ENCODE results near the gene WSB1. TPM values are rescaled to one million over a fixed set of nuclear protein-coding genes. Genes with fewer than 3 reads are reported as not detected.

The WSB1 gene
- total and polyA plus RNA-seq, 2 of the 8 experiments (the other 6 are each of a cell fraction or from before 2014, with no cell fraction given): 113 to 140 TPM

- H2BK15ac ChIP-seq (ENCODE audit: low read length): no peak overlapping the region
- no peaks in the 10 kb centered on the region for H3K4me1 ChIP-seq (replicated peaks in 1 of 4; ENCODE audit: control insufficient read depth in 3 of 4, insufficient read depth in 4 of 4, low read length in 3 of 4)
- no peak overlapping the region for H3K4me2 ChIP-seq (ENCODE audit: insufficient read depth in 1 of 2, low read depth in 2 of 2, low read length in 2 of 2)
- no peak for DNase-seq (ENCODE audit: low read depth in 1 of 2, low spot score in 2 of 2)
- H3K14ac ChIP-seq (ENCODE audit: insufficient read length): no peak overlapping the region
- no peaks in the 10 kb centered on the region; the same call in 1 of the 2 replicates for H3K23me2 ChIP-seq (ENCODE audit: low read depth, low read length)
- no peak overlapping the region for H3K9ac ChIP-seq (replicated peaks in 1 of 4; ENCODE audit: extremely low read depth in 1 of 4, low read depth in 3 of 4, low read length in 3 of 4)
- H2AFZ ChIP-seq (ENCODE audit: low read length): no peak overlapping the region
- H4K91ac ChIP-seq (replicated peaks; ENCODE audit: insufficient read length, low read length): no peak overlapping the region
- H3K79me1 ChIP-seq (ENCODE audit: low read depth, low read length): no peaks in the 10 kb centered on the region
- H2AK5ac ChIP-seq (ENCODE audit: low read depth, low read length): no peak overlapping the region
- H2BK12ac ChIP-seq (ENCODE audit: low read depth, low read length): no peak overlapping the region
- H4K20me1 ChIP-seq (replicated peaks in 1 of 2; ENCODE audit: control insufficient read depth in 1 of 2, insufficient read depth in 2 of 2, low read length in 2 of 2): no peaks in the 10 kb centered on the region
- H3K27ac ChIP-seq (ENCODE audit: low read depth, low read length): no peak overlapping the region
- ChIA-PET CTCF (ENCODE audit: partially characterized antibody) (interaction anchor here (1.8 to 3.2 kb wide), 2 partner anchors 27 to 387 kb away, joined by 8 to 13 read pairs; no protein-coding TSS in a partner anchor), POLR2A (ENCODE audit: partially characterized antibody) (interaction anchor here (1.3 to 1.6 kb wide), 2 partner anchors 13 to 30 kb away, joined by 5 to 6 read pairs; partner anchors contain the start of gene WSB1)
- H3K27me3 ChIP-seq (replicated peaks in 1 of 4; ENCODE audit: control insufficient read depth in 3 of 4, extremely low read depth in 1 of 4, insufficient read depth in 3 of 4, low read length in 3 of 4): no peaks in the 10 kb centered on the region
- H2BK120ac ChIP-seq (replicated peaks; ENCODE audit: low read depth, low read length): no peak overlapping the region
- H4K5ac ChIP-seq (ENCODE audit: insufficient read length, low read depth, low read length): no peak overlapping the region
- no peak overlapping the region for H3K18ac ChIP-seq (ENCODE audit: extremely low read depth, low read length)
- H4K8ac ChIP-seq (ENCODE audit: extremely low read depth, insufficient read depth, low read length): no peak overlapping the region
- H3K9me3 ChIP-seq (ENCODE audit: insufficient read depth in 2 of 2, low read depth in 1 of 2, low read length in 1 of 2): no peaks in the 10 kb centered on the region
- no peak overlapping the region for H3K4me3 ChIP-seq (ENCODE audit: extremely low read depth in 1 of 4, insufficient read depth in 2 of 4, low read depth in 3 of 4, low read length in 4 of 4)
- no peak overlapping the region for H3K23ac ChIP-seq (ENCODE audit: insufficient read length)
- no peak for FAIRE-seq
- H3K36me3 ChIP-seq (ENCODE audit: control insufficient read depth in 2 of 4, insufficient read depth in 4 of 4, low read length in 3 of 4): no peaks in the 10 kb centered on the region; a peak in 1 of 8 replicates
- no peak overlapping the region for H3K56ac ChIP-seq (replicated peaks; ENCODE audit: insufficient read length, low read depth, low read length)
- WGBS, 2 experiments (ENCODE audit: extremely low coverage in 1 of 2, insufficient coverage in 1 of 2, insufficient read length in 1 of 2, insufficient replicate concordance in 2 of 2, low coverage in 1 of 2, low lambda C conversion rate in 2 of 2, missing lambda C conversion rate in 1 of 2): 94% methylated on average over 11 of the region's 11 CpGs; no CpG with 5 or more reads in 1 of the 2 experiments
- H3K79me2 ChIP-seq (ENCODE audit: control insufficient read depth in 1 of 2, insufficient read depth in 2 of 2, low read length in 2 of 2): no peaks in the 10 kb centered on the region
- no peak overlapping the region for H2BK5ac ChIP-seq (ENCODE audit: low read depth, low read length)
- H2BK20ac ChIP-seq (ENCODE audit: low read length): no peak overlapping the region
- no peak overlapping the region for H3K4ac ChIP-seq (replicated peaks; ENCODE audit: insufficient read length, low read depth, low read length)
- TF ChIP-seq KDM5A (IDR thresholded peaks at IDR 0.05; ENCODE audit: low read length): no peak
- TF ChIP-seq ATF3 (IDR thresholded peaks at IDR 0.05; ENCODE audit: insufficient read depth, low read depth, low read length): no peak
- no peak for TF ChIP-seq SP4 (IDR thresholded peaks at IDR 0.05; ENCODE audit: low read length)
- TF ChIP-seq MAFK (IDR thresholded peaks at IDR 0.05; ENCODE audit: low read depth, low read length): no peak
Observed at GRCh38 chr17:27264068-27264812, 29.7 kb upstream of the WSB1 start.

All from H1 (cell line).